HepG2 (cell line): ENCODE data around the gene GPR39. TPM values are rescaled to one million over a fixed set of nuclear protein-coding genes. Genes with fewer than 3 reads are reported as not detected.

Source experiments
- ATAC-seq: fragments of 200-7000 bp; cut with Tn5 transposase; 3 replicates; pipeline ENCODE4 v1.9.1; 2020; ENCODE audit warnings: mild to moderate bottlenecking, moderate library complexity
- BruUV-seq: library from RNA; stranded (reverse); fragments of 400-500 nt; replicated peaks from 2 replicates; lab custom pipeline; 2021; lab: Mats Ljungman, UMichigan
- CTCF ChIA-PET: fragments of 300-600 bp; formaldehyde crosslinking; extraction: SDS; loops from one replicate; lab custom pipeline; 2021; ENCODE audit warnings: low total read pairs, inconsistent platforms, low intra/inter-chr PET ratio; lab: Yijun Ruan, JAX
- POLR2A ChIA-PET: fragments of 350-600 bp; sonication (Branson Sonifier 250); formaldehyde crosslinking; loops from one replicate; lab custom pipeline; 2020; ENCODE audit warnings: antibody characterized with exemption, inconsistent platforms; lab: Yijun Ruan, JAX
- DNase-seq: peaks from one replicate; pipeline ENCODE4 v3.0.0-alpha.2; 2015; ENCODE audit warnings: low spot score
- FAIRE-seq: peaks from 3 replicates; lab custom pipeline; 2011; peaks lifted over from hg19 to GRCh38; lab: Jason Lieb, UNC
- H2AFZ ChIP-seq: one replicate; pipeline ENCODE4 v1.6.1; 2011; ENCODE audit warnings: low read length, inconsistent platforms
- H3K27ac ChIP-seq: fragments of 300-600 bp; 3 replicates; pipeline ENCODE4 v1.8.0; 2011; ENCODE audit warnings: mixed run types, mild to moderate bottlenecking, mixed read lengths, low read length, inconsistent platforms; ENCODE audit not compliant: insufficient read depth; ENCODE audit errors: extremely low read length
- H3K27me3 ChIP-seq, 2 experiments: fragments of 200-600 bp in 1 of 2; 2 replicates in 1 of 2; 3 replicates in 1 of 2; pipeline versions ENCODE4 v1.6.0 to v1.8.0; 2011; ENCODE audit warnings: low read length in 2 of 2, mild to moderate bottlenecking in 2 of 2, moderate library complexity in 2 of 2, inconsistent platforms in 1 of 2; ENCODE audit not compliant: insufficient read depth in 2 of 2, control insufficient read depth in 1 of 2
- H3K36me3 ChIP-seq, 2 experiments: fragments of 200-600 bp in 1 of 2; replicated peaks in 1 of 2; 2 replicates in 1 of 2; 3 replicates in 1 of 2; pipeline versions ENCODE4 v1.5.1 to v1.8.0; 2011; ENCODE audit warnings: low read length in 2 of 2, inconsistent platforms in 1 of 2; ENCODE audit not compliant: insufficient read depth in 2 of 2, control insufficient read depth in 1 of 2
- H3K4me1 ChIP-seq: 2 replicates; pipeline ENCODE4 v1.5.1; 2012; ENCODE audit warnings: low read length, inconsistent platforms; ENCODE audit not compliant: insufficient read depth
- H3K4me2 ChIP-seq: 2 replicates; pipeline ENCODE4 v1.6.0; 2011; ENCODE audit warnings: low read depth, low read length, inconsistent platforms
- H3K4me3 ChIP-seq, 3 experiments: fragments of 200-600 bp in 1 of 3; sonication (generic), shearing (Covaris generic) in 1 of 3; replicated peaks in 1 of 3; 2 replicates each; pipeline ENCODE4 v1.5.1; 2011 to 2016; ENCODE audit warnings: low read length in 3 of 3, inconsistent platforms in 2 of 3, low read depth in 2 of 3, mild to moderate bottlenecking in 2 of 3, control low read depth in 1 of 3, mixed read lengths in 1 of 3; ENCODE audit not compliant: insufficient read depth in 1 of 3
- H3K79me2 ChIP-seq: one replicate; pipeline ENCODE4 v1.6.1; 2011; ENCODE audit warnings: low read length, inconsistent platforms; ENCODE audit not compliant: insufficient read depth
- H3K9ac ChIP-seq: 2 replicates; pipeline ENCODE4 v1.6.0; 2011; ENCODE audit warnings: mild to moderate bottlenecking, low read depth, low read length, inconsistent platforms; ENCODE audit not compliant: insufficient read depth
- H3K9me3 ChIP-seq: 2 replicates; pipeline ENCODE4 v1.5.1; 2012; ENCODE audit warnings: mild to moderate bottlenecking, low read length
- H4K20me1 ChIP-seq: 2 replicates; pipeline ENCODE4 v1.6.0; 2011; ENCODE audit warnings: inconsistent platforms, mild to moderate bottlenecking, low read length, moderate library complexity; ENCODE audit not compliant: insufficient read depth
- HNRNPK ChIP-seq: fragments of 200-400 bp; formaldehyde crosslinking; IDR thresholded peaks from 2 replicates; pipeline ENCODE4 v1.6.1; 2018; ENCODE audit warnings: low read length, low read depth, moderate library complexity, mild to moderate bottlenecking; ENCODE audit not compliant: poor library complexity, severe bottlenecking
- IKZF5 ChIP-seq: IDR thresholded peaks from 2 replicates; pipeline ENCODE4 v1.6.1; 2018; ENCODE audit warnings: missing genetic modification reagents, mild to moderate bottlenecking, missing compliant biosample characterization
- MXD4 ChIP-seq: IDR thresholded peaks from 2 replicates; pipeline ENCODE4 v1.6.1; 2016; ENCODE audit warnings: mild to moderate bottlenecking, missing biosample characterization, missing genetic modification reagents
- ZC3H13 ChIP-seq: sonication (generic); formaldehyde crosslinking; IDR thresholded peaks from 2 replicates; pipeline ENCODE4 v1.8.1; 2023; ENCODE audit warnings: mild to moderate bottlenecking, missing genetic modification reagents, moderate library complexity
- ZNF337 ChIP-seq: sonication (generic); formaldehyde crosslinking; IDR thresholded peaks from 2 replicates; pipeline ENCODE4 v1.5.1; 2020; ENCODE audit warnings: missing genetic modification reagents, low read depth, mild to moderate bottlenecking, borderline replicate concordance
- ZNF782 ChIP-seq: sonication (generic); formaldehyde crosslinking; IDR thresholded peaks from 2 replicates; pipeline ENCODE4 v1.4.0; 2020; ENCODE audit warnings: missing genetic modification reagents, mild to moderate bottlenecking, borderline replicate concordance
- WGBS: methylation state at CpG from one replicate; pipeline ENCODE4 v1.1.6; 2017; ENCODE audit warnings: low lambda C conversion rate; 5-methylcytosine and 5-hydroxymethylcytosine counted together
- in situ Hi-C: cut with HindIII; loops from 2 replicates; pipeline ENCODE4 v1.10.0; 2017; ENCODE audit warnings: low pct_unique_long_range_greater_than_20kb; ENCODE audit not compliant: extremely low pct_ligation_motif_present
- intact Hi-C: fragments of 100-400 bp; cut with micrococcal nuclease; formaldehyde crosslinking; loops from one replicate; pipeline ENCODE4 v1.10.0; 2022; ENCODE audit not compliant: unreplicated experiment
- polyA plus RNA-seq, 8 experiments: library from polyadenylated mRNA; depleted of rRNA in 3 of 8; stranded (reverse) in 7 of 8; unstranded in 1 of 8; fragments of >200 nt; fragmentation: Illumina TruSeq in 4 of 8; extraction: Trizol in 4 of 8; gene quantifications; 2 replicates each; pipeline versions ENCODE4 v1.2.1 to v1.2.3, GENCODE V29; 2011 to 2016; ENCODE audit warnings: low read depth in 4 of 8, missing spikeins in 1 of 8, mixed read lengths in 1 of 8; ENCODE audit not compliant: insufficient read depth in 1 of 8
- total RNA-seq, 5 experiments: library from RNA; depleted of rRNA; stranded (reverse); fragments of >200 nt; fragmentation: Illumina TruSeq; extraction: Trizol; gene quantifications; 2 replicates each; pipeline ENCODE4 v1.2.3, GENCODE V29; 2016; ENCODE audit warnings: low read depth in 1 of 5

GPR39 gene
- total and polyA plus RNA-seq, 2 of the 13 experiments (the other 11 are each of a cell fraction or from before 2014, with no cell fraction given), result 0.16 to 0.62 TPM

DNA sequence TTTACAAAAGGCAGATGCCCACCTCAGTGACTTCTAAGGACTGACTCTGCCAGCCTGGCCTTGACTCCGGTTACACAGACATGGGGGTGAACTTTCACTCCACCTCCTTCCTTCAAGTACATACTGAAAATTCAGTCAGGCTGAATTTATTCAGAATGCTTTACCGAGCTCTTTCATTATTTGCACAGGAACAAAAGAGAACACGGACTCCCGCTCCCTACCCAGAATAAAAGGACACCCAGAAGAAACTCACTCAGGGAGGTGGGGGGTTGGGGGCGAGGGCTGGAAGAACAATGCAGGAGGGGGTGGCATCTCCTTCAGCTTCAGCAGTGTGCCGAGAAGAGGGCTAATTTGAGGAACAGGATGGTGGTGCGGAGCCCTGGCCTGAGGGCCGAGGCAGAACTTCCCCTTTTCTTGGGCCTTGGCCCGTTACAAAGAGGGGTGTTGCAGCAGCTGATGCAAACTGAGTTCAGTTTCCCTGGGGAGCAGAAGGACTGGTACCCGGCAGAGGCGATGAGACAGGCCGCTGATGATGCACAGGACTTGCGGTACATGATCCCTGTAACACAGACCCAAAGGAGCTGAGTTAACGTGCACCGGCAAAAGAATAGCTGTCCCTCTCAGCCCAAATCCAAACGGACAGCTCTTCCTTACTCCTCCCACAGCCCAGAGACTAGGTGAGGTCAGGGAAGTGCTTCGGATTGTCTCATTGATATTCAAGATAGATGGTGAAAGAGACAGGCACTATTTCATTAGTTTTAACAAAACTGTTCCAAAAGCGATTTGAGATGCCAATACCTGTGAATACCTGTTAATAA is 229.3 kb downstream of the GPR39 start (continued):
- TF ChIP-seq ZNF337 (CRISPR knock-in tag), result no peak

DNA sequence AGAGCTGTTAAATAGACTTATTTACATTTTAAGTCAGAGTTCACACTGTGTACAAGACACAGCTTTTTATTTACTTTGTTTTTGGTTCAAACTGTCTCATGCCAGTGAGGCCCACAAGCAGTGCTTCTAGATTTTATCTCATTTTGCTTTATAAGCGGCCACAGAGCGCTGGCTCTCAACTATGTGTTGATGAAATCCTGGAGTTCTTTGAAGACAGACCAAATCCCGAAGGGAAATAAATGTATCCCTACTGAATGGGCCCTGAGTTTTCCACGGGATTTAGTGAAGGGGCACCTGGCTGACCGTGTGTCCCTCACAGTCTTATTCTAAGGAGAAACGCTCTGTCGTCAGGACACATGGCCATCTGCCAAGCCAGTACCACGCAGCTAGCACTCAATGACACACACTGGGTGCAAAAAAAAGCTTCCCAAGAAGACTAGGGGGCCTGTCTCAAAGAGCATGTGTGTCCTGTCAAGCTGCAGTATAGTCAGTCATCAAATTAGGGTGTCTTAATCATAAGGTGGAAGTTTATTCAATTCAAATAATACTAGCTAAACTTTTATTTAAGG is 230.0 kb downstream of the GPR39 start:
- ChIA-PET POLR2A (no interaction called here), CTCF (no interaction called here)
- FAIRE-seq, result no peak
- H3K9me3 ChIP-seq, result no peaks in the 10 kb centered on the region
- no TSS peak for BruUV-seq
- H2AFZ ChIP-seq, result no peak overlapping the region
- H3K27ac ChIP-seq, result no peak overlapping the region
- H3K4me2 ChIP-seq, result no peak overlapping the region
- 17% methylated on average over 8 of the region's 8 CpGs for WGBS
- intact Hi-C loops (no loop called here), in situ Hi-C loops (no loop called here)
- DNase-seq, result no peak
- no peaks in the 10 kb centered on the region for H3K27me3 ChIP-seq
- ATAC-seq, result no peak
- no peak for TF ChIP-seq IKZF5 (CRISPR knock-in tag)
- TF ChIP-seq HNRNPK, result no peak
- TF ChIP-seq ZC3H13, result no peak
- no peak for TF ChIP-seq ZNF782 (CRISPR knock-in tag)
- no peak for TF ChIP-seq MXD4 (CRISPR knock-in tag)
- H3K79me2 ChIP-seq, result no peaks in the 10 kb centered on the region
- H3K4me3 ChIP-seq, result no peak overlapping the region
- no peaks in the 10 kb centered on the region for H4K20me1 ChIP-seq
- H3K9ac ChIP-seq, result no peak overlapping the region
- no peaks in the 10 kb centered on the region for H3K36me3 ChIP-seq
- H3K4me1 ChIP-seq, result peaks cover 8% of the 10 kb centered on the region; the same call in 1 of the 2 replicates
